Hematopoietic multipotent progenitor cell treated with erythropoietin and hydrocortisone succinate and interleukin-3 and kit ligand, for 17 days (in vitro differentiated cells): ENCODE results near the gene HSPB9.

Experiments used
- DNase-seq: peaks from one replicate; pipeline ENCODE4 v3.0.0-alpha.2; 2015; ENCODE audit warnings: low spot score

HSPB9 gene

DNA sequence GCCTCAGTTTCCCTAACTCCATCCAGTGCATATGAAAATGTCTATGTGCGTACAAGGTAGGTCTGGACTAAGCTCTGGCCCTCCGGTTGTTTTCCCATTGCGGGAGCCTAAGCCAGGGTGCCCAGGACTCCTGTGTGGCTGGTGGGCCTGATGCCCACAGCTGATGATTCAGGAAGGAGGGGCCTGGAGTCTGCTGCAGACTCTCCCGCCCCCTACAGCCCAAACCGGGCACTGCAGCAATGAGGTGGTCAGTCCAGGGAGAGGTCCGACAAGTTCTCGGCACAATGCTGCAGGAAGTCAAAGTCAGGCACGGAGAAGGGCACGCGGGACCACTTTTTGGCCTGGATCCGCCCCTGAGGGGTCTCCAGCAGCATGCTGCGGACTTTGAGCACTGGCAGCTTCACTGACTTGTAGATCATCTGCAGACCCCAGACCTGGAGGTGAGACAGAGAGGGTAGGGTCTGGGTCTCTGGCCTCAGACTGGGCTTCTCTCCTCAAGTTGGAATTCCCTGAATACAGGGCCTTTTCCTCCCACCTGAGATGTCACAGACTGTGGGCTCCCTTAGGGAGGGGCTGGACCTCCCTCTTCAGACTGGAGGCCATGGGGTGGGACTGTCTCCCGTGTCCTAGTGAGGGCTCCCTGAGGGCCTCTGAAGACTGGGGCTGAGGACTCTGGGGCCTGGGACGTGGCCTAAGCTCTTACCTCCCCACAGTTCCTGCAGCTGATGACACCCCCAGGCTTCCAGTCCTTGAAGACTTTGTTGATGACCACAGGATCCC is 20.9 kb upstream of the HSPB9 start:
- peak; percentile 69 for DNase-seq

DNA sequence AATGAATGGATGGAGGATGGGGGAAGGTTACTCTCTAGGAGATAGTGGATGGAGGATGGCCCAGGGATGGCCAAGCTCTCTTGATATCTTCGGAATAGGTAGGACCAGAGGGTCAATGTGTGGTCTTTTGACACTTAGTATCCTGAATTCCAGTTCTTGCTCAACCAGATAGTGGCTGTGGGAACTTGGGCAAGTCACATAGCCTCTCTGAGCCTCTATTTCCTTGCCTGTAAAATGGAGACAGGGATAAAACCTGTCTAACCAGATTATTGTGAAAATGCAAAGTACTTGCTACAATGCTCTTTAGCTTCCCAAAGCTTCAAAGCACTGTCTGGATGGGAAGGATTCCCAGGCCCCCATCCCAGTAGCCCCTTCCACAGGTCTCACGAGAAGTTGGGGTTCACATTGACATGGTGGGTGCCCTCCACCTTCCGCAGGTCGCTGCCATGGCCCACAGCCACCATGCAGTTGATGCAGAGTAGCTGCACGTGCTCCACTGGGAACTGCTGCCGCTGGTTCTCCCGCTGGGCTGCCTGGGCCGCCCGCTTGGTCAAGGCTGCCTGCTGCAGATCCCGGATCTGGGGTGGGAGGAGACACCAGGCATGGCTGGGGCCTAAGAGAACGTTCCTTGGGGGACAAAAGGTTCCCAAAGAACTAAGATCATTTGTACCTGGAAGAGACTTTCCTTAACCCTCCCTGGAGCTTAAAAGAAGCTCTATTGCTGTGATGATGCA is 19.2 kb upstream of the HSPB9 start:
- DNase-seq: no peak

DNA sequence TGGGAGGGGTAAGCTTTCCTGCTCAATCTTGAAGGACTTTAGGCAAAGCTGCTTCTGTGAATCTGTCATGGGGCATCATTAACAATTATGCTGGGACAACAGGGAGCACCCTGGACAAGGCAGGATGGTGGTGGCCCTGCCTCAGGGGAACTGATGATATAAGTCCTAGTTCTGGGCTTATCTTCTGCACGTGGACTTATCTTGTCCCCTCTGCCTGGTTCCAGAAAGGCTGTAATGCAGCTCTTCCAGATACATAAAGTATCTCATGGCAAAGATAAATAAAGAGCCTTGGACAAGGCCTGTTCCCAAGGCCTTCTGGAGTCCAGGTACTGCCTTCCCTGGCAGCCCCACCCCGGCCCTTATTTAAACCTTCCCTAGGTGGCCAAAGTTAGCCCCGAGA is 18.3 kb upstream of the HSPB9 start:
- no peak for DNase-seq

DNA sequence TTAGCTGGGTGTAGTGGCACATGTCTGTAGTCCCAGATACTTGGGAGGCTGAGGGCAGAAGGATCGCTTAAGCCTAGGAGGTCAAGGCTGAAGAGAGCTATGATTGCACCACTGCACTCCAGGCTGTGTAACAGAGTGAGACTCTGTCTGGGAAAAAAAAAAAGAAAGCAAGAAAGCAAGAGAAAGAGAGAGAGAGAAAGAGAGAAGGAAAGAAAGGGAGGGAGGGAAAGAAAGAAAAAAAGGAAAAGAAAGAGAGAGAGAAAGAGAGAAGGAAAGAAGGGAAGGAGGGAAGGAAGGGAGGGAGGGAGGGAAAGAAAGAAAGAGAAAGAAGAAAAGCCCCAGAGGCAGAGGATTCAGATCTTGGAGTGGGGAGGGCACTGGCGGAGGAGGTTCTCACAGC is 16.6 kb upstream of the HSPB9 start:
- DNase-seq: no peak

DNA sequence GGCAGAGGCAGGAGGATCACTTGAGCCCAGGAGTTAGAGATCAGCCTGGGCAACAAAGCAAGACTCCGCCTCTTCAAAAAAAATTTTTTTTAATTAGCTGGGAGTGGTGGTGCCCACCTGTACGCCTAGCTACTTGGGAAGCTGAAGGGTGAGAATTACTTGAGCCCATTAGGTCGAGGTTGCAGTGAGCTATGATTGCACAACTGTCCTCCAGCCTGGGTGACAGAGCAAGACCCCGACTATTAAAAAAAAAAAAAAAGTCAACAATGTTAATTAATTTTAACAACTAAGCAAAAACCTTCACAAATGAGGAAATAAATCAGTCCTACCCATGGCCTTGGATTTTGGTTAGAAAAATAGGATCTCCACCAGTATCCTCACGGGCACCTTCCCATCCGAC is 15.5 kb upstream of the HSPB9 start:
- DNase-seq: no peak

DNA sequence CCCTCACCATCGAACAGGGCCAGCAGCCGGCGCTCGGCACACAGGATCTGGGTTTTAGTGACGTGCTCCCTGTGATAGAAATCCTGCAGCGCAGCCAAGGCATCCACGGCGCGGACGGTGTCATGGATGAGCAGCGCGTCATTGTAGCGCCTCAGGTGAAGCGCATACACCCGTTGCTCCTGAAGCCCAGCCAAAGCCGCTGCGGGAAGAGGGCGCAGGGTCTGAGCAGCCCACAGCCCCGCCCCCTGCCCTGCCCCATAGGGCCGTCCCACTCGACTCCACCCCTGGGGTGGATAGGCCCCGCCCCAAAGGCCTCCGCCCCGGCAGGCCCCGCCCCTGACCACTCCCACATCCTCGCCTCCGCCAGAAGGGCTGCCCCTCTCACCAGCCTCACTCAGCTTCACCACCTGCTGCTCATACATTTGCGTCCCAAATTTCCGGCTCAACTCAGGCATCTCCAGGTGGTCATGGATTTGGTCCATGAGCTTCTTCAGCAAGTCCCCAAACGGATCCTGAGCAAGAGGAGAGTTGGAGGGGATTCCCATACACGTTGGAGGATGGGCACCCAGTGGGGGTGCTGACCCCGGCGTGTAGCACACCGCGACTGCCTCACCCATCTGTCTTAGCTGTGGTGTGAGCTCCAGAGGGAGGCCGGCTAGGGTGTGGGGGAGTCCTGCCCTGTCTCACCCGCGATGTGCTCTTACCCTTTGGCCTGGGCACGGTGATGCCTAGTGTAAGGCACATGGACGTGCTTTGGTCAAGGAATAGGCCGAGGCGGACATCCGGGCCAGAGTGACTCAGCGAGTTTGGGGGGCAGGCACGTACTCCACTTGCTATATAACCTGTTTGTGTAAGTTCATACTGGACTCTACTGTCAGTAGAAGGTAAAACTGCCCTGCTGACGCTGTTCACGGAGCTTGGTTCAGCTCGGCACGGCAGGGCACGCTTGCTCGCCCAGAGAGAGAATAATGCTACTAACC is 14.7 kb upstream of the HSPB9 start:
- DNase-seq: peak; percentile 82

DNA sequence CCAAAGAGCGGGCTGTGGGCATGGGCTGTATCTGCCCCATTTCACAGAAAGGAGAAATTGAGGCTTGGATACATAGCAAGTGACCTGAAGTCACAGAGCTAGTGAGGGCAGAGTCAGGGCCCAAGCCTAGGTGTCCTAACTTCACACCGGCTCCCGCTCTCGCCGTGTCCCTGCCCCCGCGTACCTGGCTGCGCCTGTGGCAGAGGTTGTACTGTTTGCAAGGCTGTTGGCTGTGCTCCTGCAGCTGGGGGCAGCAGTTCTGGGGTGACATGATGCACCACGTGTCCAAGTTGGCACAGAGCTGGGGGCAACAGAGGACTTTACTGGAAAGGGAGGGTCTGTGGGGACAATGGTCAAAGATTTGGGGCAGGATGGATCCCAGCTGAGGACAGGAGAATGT is 13.5 kb upstream of the HSPB9 start:
- DNase-seq: no peak

DNA sequence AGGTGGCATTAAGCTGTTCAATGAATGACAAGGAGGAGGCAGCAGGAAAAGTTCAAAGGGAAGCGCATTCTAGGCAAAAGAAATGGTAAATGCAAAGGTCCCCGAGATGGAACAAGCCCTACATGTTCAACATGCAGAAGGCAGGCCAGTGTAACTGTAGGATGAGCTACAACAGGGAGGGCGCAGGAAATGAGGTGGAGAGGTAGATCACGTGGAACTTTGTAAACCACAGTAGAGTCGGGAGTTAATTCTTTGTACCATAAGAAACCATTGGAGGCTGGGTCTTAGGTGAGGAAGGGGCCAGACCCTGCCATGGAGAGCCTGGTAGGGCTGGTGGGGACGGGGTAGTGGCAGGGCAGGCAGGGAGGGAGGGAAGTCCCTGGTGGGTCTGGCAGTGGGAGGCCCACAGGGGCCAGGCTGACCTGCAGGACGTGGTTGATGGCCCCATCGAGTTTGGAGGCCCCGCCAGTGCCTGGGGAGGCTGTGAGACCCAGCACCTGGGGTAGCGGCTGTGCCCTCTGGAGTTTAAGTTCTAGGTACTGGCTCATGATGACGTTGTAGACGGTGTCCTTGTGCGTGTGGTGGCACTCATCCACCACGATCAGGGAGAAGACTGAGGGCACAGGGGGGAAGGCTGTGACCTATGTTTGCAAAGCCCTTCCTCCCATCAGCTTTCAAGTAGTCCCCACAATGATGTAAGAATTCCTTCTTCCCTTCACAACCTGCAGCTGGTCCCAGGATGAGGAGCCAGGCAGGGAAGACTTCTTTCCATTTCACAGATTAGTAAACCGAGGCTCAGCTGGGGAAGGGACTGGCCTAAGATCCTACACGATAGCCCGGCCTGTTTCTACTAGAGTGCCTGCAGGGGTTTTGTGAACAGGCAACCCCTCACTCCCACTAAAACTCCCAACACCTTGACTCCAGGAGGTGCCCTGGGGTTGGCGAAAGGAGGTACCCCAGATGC is 12.0 kb upstream of the HSPB9 start:
- no peak for DNase-seq

DNA sequence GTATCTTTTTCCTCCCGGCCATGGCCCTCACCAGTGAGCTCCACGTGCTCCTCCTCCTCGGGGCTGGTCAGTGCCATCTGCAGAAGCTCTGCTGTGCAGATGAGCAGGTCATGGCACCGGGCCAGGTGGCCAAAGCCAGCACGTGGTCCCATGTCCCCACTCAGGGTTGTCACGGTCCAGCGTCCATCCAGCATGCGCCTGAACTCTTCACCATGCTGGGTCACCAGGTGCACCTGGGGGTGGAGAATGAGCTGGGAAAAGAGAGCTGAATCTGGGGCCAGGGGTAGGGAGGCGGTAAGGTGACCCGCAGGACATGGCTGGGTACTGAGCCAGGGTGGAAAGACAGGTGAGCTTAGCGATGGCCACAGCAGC is 11.4 kb upstream of the HSPB9 start:
- no peak for DNase-seq

DNA sequence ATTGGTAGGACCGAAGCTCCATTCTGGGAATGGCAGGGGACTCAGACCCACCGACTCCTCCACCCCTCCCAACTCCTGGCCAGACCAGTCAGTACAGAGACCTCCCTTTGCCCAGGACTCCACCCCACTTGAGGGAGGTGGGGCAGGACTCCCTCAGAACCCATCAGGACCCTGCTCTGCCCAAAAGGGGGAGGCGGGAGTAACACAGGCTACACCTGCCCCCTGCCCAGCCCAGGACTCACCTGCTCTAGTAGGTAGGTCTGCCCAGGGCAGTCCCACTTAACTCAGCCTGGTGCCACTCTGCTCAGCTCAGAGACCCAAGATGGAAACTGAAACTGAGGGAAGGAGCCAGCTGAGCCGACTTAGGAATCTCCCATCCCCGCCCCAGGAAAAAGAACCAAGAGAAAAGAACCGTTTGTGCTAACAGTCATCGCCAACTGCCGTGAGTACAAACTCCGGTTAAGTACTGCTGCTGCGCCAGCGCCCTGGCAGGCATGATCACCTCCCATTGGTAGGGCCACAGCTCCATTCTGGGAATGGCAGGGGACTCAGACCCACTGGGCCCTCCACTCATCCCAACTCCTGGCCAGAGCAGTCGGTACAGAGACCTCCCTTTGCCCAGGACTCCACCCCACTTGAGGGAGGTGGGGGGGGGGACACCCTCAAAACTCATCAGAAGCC is 10.6 kb upstream of the HSPB9 start:
- DNase-seq: peak; percentile 19

DNA sequence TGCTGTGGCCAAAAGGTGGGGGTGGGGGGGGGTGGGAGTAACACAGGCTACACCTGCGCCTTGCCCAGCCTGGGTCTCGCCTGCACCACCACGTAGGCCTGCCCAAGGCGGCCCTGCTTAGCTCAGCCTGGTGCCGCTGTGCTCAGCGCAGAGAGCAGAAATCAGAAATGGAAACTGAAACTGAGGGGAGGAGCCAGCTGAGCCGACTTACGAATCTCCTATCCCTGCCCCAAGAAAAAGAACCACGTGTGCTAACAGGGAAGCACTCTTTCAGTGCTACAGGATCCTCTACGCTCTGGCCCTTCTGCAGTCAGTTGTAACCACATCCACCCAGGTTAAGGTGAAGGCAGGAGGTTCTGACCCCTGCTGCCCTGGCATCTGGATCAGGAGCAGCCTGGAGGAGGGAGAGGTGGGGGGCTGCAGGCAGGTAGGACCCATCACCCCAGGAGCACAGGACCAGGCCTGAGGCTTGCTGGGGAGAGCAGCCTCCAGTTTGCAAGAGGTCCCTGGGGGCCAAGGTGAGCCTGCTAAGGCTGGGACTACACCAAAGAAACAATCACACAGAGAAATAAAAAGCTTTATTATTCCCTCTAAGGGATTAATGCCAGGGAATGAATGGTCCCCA is 9.9 kb upstream of the HSPB9 start, which contains the start of gene DHX58:
TSS of gene DHX58 (minus strand) at position 163 of the 625 bp plus-strand sequence. CDS start 822 bp downstream, outside the sequence.
- peak; percentile 69 for DNase-seq

DNA sequence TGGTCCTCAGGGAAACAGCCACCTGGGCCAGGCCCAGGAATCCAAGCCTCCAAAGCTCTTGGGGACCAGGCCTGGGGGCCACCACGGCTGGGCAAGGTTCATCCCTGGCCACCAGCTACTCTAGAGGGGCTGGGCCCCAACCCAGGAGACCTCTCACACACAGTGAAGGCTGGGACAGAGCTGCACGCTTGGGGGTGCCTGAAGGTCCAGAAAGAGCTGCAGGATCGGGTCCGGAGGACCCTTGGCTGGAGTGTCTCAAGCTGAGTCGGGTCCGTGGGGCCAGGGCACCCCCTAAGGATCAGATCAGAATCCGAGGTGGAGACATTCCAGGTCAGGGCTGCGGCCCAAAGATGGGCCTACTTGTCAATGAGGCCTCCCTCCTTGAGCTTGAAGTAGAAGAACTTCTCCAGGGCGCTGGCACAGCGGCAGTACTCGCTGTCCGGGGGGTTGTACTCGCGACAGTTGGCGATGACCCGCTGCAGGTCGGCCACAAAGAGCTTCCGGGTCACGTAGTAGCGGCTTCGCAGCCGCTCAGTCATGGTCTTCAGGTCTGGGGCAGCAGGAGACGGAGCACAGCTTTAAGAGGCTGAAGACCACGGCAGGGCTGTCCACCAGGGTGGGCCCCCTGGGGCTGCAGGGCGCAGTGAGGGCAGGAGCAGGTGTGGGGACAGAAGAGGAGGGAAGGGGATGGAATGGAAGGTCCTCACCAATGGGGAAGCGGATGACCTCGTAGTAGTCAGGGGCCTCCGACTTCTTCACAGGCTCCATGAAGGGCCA is 9.1 kb upstream of the HSPB9 start:
- no peak for DNase-seq

DNA sequence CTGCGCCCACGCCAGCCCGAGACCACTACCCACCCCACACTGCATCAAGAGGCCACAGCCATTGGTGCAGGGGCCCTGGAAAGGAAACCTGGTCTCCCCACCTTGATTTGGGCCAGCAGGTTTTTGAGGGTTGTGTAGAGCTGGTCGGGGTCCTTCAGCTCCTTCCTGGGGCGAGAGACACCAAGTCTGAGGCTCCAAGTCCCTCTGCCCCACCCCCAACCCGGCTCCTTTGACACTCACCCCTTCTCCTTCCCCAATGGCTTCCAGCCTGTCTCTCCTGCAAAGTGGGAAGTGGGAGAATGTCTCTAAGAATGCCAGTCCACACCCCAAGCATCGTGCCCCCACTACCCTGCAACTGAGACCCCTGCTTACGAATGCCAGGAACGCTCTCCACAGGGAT is 8.5 kb upstream of the HSPB9 start:
- DNase-seq: no peak

DNA sequence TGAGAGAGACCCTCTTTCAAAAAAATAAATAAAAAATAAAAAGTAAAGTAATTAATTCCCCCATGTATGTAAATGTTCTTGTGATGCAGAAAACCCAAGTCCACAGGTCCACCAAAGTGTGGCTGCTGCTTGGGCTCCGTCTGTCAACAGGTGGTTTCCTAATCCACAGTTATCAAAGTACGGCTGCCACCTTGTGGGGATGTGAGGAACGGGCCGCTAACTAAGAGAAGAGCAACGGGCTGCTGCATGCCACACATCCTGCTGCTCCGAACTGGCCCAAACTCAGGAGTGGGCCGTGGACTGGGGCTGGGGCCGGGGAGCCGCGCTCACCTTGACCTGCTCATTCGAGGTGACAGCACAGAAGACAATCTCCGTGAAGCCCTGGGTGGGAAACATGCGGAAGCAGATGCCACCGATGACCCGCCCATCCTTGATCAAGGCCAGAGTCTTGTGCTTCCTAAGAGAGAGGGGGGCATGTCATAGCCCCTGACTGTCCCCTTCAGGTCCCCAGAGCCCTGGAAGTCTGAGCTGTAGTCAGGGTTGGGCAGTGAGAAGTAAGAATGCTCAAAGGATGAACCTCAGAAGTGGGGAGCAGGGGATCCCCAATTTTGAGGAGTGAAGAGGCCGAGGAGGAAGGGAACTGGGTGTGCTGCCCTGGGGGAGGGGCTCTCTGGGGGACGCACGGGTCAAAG is 5.8 kb upstream of the HSPB9 start:
- peak; percentile 83 for DNase-seq

DNA sequence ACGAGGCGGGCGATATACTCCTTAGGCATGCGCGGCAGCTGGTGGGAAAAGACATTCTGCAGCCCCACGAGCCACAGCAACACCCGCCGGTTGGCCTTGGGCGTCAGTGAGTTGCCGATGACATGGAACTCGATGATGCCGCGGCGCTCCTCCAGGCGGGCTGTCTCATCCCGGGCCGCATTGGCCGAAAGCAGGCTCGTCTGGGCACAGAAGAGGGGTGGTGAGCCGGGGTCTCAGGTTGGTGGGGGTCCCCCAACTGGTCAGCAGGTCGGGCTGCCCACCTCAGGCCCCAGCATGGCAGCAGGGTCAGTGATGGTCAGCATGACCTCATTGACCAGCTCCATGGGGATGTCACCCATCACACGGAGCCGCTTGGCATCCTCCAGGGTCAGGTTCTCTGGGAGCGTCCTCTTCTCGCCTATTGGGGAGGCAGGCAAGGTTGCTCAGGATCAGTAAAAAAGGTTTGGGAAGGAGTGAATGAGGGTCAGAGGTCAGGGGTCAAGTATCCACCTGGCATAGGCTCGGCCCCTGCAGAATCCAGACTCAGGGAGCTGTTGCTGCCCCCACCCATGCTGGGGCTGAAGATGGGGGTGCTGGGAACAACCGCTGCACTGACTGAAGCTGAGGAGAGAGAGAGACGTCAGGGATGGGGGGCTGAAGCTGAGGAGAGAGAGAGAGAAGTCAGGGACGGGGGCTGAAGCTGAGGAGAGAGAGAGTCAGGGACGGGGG is 5.0 kb upstream of the HSPB9 start:
- no peak for DNase-seq

DNA sequence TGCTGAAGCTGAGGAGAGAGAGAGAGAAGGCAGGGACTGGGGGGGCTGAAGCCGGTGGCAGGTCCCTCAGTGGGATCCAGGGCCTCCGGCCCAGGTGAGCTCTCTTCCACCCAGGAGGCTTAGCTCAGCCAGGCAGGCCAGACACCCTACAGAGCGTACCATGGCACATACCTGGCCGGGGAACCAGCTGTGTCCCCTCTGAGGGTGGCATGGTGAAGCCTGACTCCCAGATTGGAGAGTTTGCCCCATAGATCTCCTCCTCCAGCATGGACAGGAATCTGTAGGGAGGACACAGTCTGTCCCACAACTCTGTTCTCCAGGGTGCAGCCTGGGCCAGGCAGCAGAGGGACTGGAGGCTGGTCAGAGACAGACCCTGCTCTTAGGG is 4.5 kb upstream of the HSPB9 start:
- DNase-seq: no peak

DNA sequence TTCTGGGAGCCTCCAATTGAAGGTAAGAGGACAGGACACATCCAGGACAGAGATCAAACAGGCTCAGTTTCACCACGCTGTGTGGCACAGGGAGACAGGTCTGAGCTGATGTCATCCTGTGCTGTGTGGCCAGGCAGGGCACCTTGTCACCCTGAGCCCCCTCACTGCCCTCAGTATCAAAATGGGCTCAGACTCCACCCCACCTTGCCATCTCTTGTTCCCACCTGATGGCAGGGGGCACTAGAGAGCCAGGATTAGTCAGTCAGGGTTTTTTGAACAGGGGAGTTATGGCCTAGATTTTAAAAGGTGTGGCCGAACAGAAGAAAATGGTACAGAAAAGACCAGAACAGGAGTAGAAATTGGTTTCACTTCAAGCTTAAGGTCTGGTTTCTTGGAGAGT is 4.1 kb upstream of the HSPB9 start:
- peak; percentile 34 for DNase-seq

DNA sequence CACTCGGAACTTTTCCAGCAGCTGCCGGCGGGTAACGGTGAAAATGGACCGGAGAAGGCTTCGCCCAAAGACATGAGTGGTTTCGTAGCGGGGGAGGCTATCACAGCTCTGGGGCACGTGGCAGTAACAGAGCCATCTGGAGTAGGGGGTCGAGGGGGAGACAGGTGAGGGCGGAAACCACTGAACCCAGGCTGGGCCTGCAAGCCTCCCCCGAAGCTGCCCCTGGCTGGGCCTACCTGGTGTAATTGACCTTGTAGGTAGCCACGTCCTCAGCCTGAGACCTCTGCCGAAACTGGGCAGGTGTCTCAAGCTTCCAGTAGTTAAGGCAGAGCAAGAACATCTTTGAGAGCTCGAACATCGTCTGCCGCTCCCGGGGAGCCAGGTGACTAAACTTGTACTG is 3.3 kb upstream of the HSPB9 start:
- DNase-seq: no peak
